Natural killer cell (primary cell): Measurements from ENCODE around the gene SHLD2. TPM values are rescaled to one million over a fixed set of nuclear protein-coding genes. Genes with fewer than 3 reads are reported as not detected.

Experiments
- ATAC-seq, 3 donors: fragments of 150-1000 bp in 2 of 3; fragments of 200-7000 bp in 1 of 3; cut with Tn5 transposase; 1 replicate in 1 of 3; 2 replicates in 2 of 3; pipeline ENCODE4 v1.10.0; 2021; ENCODE audit warnings: mild to moderate bottlenecking in 2 of 3, moderate library complexity in 2 of 3
- DNase-seq, 2 donors: peaks; one replicate each; pipeline versions ENCODE4 v3.0.0 to v3.0.0-alpha.2; 2013 to 2021; ENCODE audit warnings: mixed read lengths in 1 of 2
- H3K27ac ChIP-seq: one replicate; pipeline ENCODE4 v1.5.1; 2013; ENCODE audit warnings: mild to moderate bottlenecking, low read length
- H3K27me3 ChIP-seq: one replicate; pipeline ENCODE4 v1.6.1; 2013; ENCODE audit warnings: low read length; ENCODE audit not compliant: control insufficient read depth, insufficient read depth
- H3K36me3 ChIP-seq: one replicate; pipeline ENCODE4 v1.6.1; 2013; ENCODE audit warnings: low read length; ENCODE audit not compliant: control insufficient read depth, insufficient read depth
- H3K4me1 ChIP-seq: one replicate; pipeline ENCODE4 v1.6.1; 2013; ENCODE audit warnings: low read length; ENCODE audit not compliant: control insufficient read depth, insufficient read depth
- H3K4me3 ChIP-seq: one replicate; pipeline ENCODE4 v1.5.1; 2013; ENCODE audit warnings: low read length
- H3K9me3 ChIP-seq: one replicate; pipeline ENCODE4 v1.6.1; 2013; ENCODE audit warnings: low read length; ENCODE audit not compliant: control insufficient read depth, insufficient read depth
- H3K27ac Mint-ChIP-seq, 2 donors: one replicate each; pipeline ENCODE4 v1.8.0; 2022; ENCODE audit warnings: mild to moderate bottlenecking in 2 of 2, mixed read lengths in 2 of 2, moderate library complexity in 1 of 2
- H3K27me3 Mint-ChIP-seq, 2 donors: one replicate each; pipeline ENCODE4 v1.8.0; 2022; ENCODE audit warnings: low read depth in 2 of 2, mixed read lengths in 2 of 2
- H3K36me3 Mint-ChIP-seq: one replicate; pipeline ENCODE4 v1.8.0; 2022; ENCODE audit warnings: mixed read lengths
- H3K4me1 Mint-ChIP-seq, 2 donors: one replicate each; pipeline ENCODE4 v1.8.0; 2022; ENCODE audit warnings: mixed read lengths in 2 of 2
- H3K4me3 Mint-ChIP-seq: one replicate; pipeline ENCODE4 v1.8.0; 2022; ENCODE audit warnings: mild to moderate bottlenecking, moderate library complexity, mixed read lengths
- H3K9me3 Mint-ChIP-seq, 2 donors: one replicate each; pipeline ENCODE4 v1.8.0; 2022; ENCODE audit warnings: mixed read lengths in 2 of 2
- WGBS: methylation state at CpG from one replicate; pipeline ENCODE4 v1.1.7; 2013; ENCODE audit warnings: missing lambda C conversion rate; ENCODE audit not compliant: insufficient coverage; 5-methylcytosine and 5-hydroxymethylcytosine counted together
- intact Hi-C: fragments of 100-400 bp; cut with micrococcal nuclease; formaldehyde crosslinking; loops from one replicate; pipeline ENCODE4 v1.14.2; 2022
- total RNA-seq, 4 donors: library from RNA; stranded (reverse); fragments of 120-200 nt in 1 of 4; gene quantifications; one replicate each; pipeline versions ENCODE4 v1.2.3 to v1.2.4, GENCODE V29; 2013 to 2022
- TF ChIP-seq, protein P1 (sequence below): fragments of 200-600 bp; IDR thresholded peaks from one replicate; pipeline ENCODE4 v1.8.0; 2022; ENCODE audit warnings: antibody characterized with exemption

SHLD2 gene
- total RNA-seq, 3 donors from 2014 or later (not counting 1 experiment from before 2014, with no cell fraction given) = 32.6 to 37.5 (median 34.1) TPM

- Mint-ChIP-seq H3K36me3 (no peaks in the 10 kb centered on the region), H3K27me3 (no peaks in the 10 kb centered on the region), H3K9me3 (no peaks in the 10 kb centered on the region), H3K4me1 (no peaks in the 10 kb centered on the region), H3K4me3 (no peak overlapping the region), H3K27ac (no peak overlapping the region)
- WGBS = no CpG with 5 or more reads among the region's 1 CpG
- TF ChIP-seq, protein P1, sequence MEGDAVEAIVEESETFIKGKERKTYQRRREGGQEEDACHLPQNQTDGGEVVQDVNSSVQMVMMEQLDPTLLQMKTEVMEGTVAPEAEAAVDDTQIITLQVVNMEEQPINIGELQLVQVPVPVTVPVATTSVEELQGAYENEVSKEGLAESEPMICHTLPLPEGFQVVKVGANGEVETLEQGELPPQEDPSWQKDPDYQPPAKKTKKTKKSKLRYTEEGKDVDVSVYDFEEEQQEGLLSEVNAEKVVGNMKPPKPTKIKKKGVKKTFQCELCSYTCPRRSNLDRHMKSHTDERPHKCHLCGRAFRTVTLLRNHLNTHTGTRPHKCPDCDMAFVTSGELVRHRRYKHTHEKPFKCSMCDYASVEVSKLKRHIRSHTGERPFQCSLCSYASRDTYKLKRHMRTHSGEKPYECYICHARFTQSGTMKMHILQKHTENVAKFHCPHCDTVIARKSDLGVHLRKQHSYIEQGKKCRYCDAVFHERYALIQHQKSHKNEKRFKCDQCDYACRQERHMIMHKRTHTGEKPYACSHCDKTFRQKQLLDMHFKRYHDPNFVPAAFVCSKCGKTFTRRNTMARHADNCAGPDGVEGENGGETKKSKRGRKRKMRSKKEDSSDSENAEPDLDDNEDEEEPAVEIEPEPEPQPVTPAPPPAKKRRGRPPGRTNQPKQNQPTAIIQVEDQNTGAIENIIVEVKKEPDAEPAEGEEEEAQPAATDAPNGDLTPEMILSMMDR = no peak
- ATAC-seq (no peak), DNase-seq (no peak)
- Histone ChIP-seq H3K27me3 (no peaks in the 10 kb centered on the region), H3K4me3 (no peak overlapping the region), H3K4me1 (peaks cover 5% of the 10 kb centered on the region), H3K9me3 (no peaks in the 10 kb centered on the region), H3K27ac (no peak overlapping the region), H3K36me3 (peaks cover 68% of the 10 kb centered on the region)
- intact Hi-C loops = no loop called here
Observed at GRCh38 chr10:87059401-87059800, 35.6 kb upstream of the SHLD2 start.

GRCh38 chr10:87060280-87060928, 34.6 kb upstream of the SHLD2 start:
- Mint-ChIP-seq H3K9me3 (no peaks in the 10 kb centered on the region), H3K4me1 (no peaks in the 10 kb centered on the region), H3K4me3 (no peak overlapping the region), H3K27me3 (no peaks in the 10 kb centered on the region), H3K27ac (peak overlapping the region in 1 of 2 donors; percentile 22), H3K36me3 (no peaks in the 10 kb centered on the region)
- WGBS = 97% methylated on average over 6 of the region's 6 CpGs
- Histone ChIP-seq H3K4me1 (no peaks in the 10 kb centered on the region), H3K36me3 (peaks cover 69% of the 10 kb centered on the region), H3K4me3 (no peak overlapping the region), H3K27me3 (no peaks in the 10 kb centered on the region), H3K27ac (no peak overlapping the region), H3K9me3 (no peaks in the 10 kb centered on the region)
- TF ChIP-seq, protein P1 = no peak
- intact Hi-C loops = no loop called here
- DNase-seq (no peak), ATAC-seq (no peak)

- no peaks in the 10 kb centered on the region for H3K4me1 Mint-ChIP-seq
- Histone ChIP-seq H3K27me3 (no peaks in the 10 kb centered on the region), H3K4me1 (no peaks in the 10 kb centered on the region), H3K9me3 (no peaks in the 10 kb centered on the region), H3K36me3 (peaks cover 78% of the 10 kb centered on the region), H3K27ac (no peak overlapping the region), H3K4me3 (no peak overlapping the region)
- peaks cover 12% of the 10 kb centered on the region for H3K36me3 Mint-ChIP-seq
- DNase-seq = no peak
- H3K4me3 Mint-ChIP-seq = no peak overlapping the region
- TF ChIP-seq, protein P1 = no peak
- H3K27ac Mint-ChIP-seq = no peak overlapping the region
- intact Hi-C loops = no loop called here
- ATAC-seq = no peak
- H3K9me3 Mint-ChIP-seq = no peaks in the 10 kb centered on the region
- H3K27me3 Mint-ChIP-seq = no peaks in the 10 kb centered on the region
- 76% methylated on average over 5 of the region's 5 CpGs for WGBS
Observed at GRCh38 chr10:87064651-87065050, 30.4 kb upstream of the SHLD2 start.

DNA sequence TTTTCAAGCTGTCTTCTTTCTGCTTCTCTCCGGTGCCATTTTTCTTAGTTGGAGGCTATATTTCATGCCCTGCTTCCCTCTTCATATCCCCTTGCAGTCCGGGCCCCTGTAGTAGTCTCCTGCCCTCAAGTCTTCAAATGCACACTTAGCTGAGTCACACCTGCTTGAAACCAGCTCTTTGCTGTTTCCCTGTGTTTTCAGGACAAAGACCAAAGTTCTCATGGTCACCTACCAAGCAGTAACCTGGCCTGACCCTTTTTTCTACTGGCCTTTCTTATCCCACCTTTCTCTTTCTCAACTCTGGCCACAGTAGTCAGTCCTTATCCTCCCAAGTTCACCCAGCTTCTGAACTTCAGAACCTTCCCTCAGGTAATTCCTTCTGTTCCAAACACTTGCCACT, 28.8 kb upstream of the SHLD2 start:
- intact Hi-C loops = no loop called here
- no peaks in the 10 kb centered on the region for H3K4me1 ChIP-seq
- H3K27ac ChIP-seq = no peak overlapping the region
- TF ChIP-seq, protein P1 = no peak
- ATAC-seq = no peak
- peaks cover 70% of the 10 kb centered on the region for H3K36me3 ChIP-seq
- no peaks in the 10 kb centered on the region for H3K27me3 ChIP-seq
- 100% methylated on average over 2 of the region's 2 CpGs for WGBS
- H3K4me3 ChIP-seq = no peak overlapping the region
- Mint-ChIP-seq H3K4me3 (no peak overlapping the region), H3K36me3 (peaks cover 12% of the 10 kb centered on the region), H3K27ac (peak overlapping the region; percentile 4 to 5), H3K27me3 (no peaks in the 10 kb centered on the region), H3K4me1 (no peaks in the 10 kb centered on the region), H3K9me3 (no peaks in the 10 kb centered on the region)
- no peaks in the 10 kb centered on the region for H3K9me3 ChIP-seq
- no peak for DNase-seq
